Coronary artery (tissue), 2 donors: Measurements from ENCODE around the gene PIGV.
"Not testable (repeated sequence)": the region's sequence is repeated elsewhere in the genome, so short reads cannot be mapped to it uniquely, and the experiment has no call there.

ENCODE experiments used
- DNase-seq: peaks from one replicate; pipeline ENCODE4 v3.0.0-alpha.2; 2017; ENCODE audit warnings: low spot score
- H3K27ac ChIP-seq, 2 donors: fragments of 200-600 bp; sonication (generic); one replicate each; pipeline ENCODE4 v1.5.1; 2016 to 2019
- H3K4me3 ChIP-seq: fragments of 200-600 bp; sonication (generic); 2 replicates; pipeline ENCODE4 v1.5.1; 2016; ENCODE audit warnings: mild to moderate bottlenecking, moderate library complexity
- TF ChIP-seq, protein P1 (sequence below): fragments of 200-600 bp; sonication (generic); IDR thresholded peaks from one replicate; pipeline ENCODE4 v1.5.1; 2019; ENCODE audit warnings: antibody characterized with exemption

PIGV gene

DNA sequence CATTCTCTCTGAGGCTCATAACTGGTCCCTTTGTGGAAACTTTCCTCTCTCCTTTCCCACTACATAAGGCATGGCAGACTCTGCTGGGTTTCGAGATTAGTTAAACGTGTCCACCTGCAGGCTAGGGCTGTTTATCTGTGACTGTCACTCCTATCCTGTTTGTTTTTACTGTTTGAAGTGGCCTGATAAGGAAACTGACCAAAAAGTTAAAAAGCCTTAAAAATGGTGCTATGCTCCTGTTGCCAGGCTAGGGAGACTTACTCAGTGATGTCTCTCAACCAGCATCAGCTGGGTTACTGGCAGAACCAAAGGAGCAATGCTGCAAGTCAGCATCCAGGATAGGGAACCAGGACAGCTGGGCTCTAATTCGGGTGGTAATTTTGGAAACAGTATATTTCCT is 3.9 kb downstream of the PIGV start:
- TF ChIP-seq, protein P1, sequence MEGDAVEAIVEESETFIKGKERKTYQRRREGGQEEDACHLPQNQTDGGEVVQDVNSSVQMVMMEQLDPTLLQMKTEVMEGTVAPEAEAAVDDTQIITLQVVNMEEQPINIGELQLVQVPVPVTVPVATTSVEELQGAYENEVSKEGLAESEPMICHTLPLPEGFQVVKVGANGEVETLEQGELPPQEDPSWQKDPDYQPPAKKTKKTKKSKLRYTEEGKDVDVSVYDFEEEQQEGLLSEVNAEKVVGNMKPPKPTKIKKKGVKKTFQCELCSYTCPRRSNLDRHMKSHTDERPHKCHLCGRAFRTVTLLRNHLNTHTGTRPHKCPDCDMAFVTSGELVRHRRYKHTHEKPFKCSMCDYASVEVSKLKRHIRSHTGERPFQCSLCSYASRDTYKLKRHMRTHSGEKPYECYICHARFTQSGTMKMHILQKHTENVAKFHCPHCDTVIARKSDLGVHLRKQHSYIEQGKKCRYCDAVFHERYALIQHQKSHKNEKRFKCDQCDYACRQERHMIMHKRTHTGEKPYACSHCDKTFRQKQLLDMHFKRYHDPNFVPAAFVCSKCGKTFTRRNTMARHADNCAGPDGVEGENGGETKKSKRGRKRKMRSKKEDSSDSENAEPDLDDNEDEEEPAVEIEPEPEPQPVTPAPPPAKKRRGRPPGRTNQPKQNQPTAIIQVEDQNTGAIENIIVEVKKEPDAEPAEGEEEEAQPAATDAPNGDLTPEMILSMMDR: no peak
- no peak overlapping the region for H3K4me3 ChIP-seq
- H3K27ac ChIP-seq: no peak overlapping the region
- no peak for DNase-seq

DNA sequence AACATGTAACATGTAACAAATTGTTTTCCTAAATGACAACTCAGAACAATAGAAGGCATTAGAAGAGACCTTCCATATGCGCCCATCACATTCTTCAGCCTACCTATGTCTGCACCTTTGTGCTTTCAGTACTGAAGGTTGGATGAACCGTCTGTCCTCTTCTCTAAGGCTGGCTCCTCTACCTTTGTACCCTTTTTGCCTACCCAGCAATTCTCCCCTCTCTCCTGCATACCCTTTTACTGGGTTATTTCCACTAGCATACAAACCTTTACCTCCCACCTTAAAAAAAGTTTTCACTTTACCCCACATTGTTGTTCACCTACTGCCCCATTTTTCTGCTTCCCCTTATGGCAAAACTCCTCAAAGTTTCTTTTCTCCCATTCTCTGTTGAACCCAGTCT is 5.2 kb downstream of the PIGV start:
- TF ChIP-seq, protein P1: no peak
- DNase-seq: no peak
- Histone ChIP-seq H3K4me3 (no peak overlapping the region), H3K27ac (no peak overlapping the region)

DNA sequence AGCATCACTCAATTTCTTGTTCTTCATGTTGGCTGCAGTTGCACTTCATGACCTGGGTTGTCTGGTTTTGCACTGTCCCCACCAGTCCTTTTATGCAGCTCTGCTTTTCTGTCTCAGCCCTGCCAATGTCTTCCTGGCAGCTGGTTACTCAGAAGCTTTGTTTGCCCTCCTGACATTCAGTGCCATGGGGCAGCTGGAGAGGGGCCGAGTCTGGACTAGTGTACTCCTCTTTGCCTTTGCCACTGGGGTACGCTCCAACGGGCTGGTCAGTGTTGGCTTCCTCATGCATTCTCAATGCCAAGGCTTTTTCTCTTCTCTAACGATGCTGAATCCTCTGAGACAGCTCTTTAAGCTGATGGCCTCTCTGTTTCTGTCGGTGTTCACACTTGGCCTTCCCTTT is 6.6 kb downstream of the PIGV start:
- no peak for DNase-seq
- H3K4me3 ChIP-seq: no peak overlapping the region
- H3K27ac ChIP-seq: no peak overlapping the region
- TF ChIP-seq, protein P1: no peak

DNA sequence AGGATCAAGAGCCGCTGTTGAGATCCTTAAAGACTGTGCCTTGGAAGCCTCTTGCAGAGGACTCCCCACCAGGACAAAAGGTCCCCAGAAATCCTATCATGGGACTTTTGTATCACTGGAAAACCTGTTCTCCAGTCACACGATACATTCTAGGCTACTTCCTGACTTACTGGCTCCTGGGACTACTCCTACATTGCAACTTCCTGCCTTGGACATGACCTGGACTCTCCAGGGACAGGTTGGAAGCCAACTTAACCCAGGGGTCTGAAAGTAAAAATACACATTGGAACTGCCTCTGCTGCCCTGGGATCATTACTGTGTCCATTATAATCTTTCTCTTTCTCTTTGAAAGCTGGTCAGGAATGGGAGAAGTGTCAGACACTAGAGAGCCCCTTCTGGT is 9.9 kb downstream of the PIGV start:
- Histone ChIP-seq H3K27ac (no peak overlapping the region), H3K4me3 (no peak overlapping the region)
- TF ChIP-seq, protein P1: no peak
- DNase-seq: no peak

DNA sequence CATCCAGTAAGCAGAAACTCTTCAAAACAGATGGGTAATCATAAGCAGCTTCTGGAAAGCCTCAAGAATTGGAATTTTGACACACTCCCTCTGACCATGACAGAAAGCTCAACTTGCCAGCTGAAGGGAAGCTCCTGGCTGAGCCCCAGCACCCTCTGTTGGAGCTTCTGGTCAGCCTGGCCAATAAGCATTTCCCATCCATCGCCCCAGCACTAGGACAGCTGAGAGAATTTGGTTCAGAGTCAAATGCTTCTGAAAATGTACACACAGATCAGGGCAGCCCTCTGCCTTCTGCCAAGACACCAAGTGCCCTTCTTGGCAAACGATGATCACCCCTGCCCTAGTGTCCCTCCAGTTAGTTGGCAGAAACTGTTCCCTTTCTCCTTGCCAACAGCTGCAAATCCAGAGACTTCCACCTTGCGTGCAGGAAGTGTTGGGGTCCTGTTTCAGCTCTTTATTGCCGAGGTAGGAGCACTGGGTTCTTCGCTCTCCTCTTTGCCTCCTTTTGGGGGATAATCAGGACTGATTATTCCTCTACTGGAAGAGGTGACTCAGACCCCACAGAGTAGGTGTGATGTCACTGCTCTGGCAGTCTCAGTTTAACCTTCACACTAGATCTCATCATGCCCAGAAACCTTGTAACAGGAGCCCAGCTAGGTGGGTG is 11.9 kb downstream of the PIGV start:
- TF ChIP-seq, protein P1: no peak
- H3K27ac ChIP-seq: peak overlapping the region; percentile 16 to 64
- peak overlapping the region; percentile 33 for H3K4me3 ChIP-seq
- no peak for DNase-seq

DNA sequence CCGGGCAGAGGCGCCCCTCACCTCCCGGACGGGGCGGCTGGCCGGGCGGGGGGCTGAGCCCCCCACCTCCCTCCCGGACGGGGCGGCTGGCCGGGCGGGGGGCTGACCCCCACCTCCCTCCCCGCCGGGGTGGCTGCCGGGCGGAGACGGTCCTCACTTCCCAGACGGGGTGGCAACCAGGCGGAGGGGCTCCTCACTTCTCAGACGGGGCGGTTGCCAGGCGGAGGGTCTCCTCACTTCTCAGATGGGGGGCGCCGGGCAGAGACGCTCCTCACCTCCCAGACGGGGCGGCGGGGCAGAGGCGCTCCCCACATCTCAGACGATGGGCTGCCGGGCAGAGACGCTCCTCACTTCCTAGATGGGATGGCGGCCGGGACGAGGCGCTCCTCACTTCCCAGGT is 16.2 kb downstream of the PIGV start:
- DNase-seq, H3K27ac ChIP-seq, H3K4me3 ChIP-seq: not testable (repeated sequence)

DNA sequence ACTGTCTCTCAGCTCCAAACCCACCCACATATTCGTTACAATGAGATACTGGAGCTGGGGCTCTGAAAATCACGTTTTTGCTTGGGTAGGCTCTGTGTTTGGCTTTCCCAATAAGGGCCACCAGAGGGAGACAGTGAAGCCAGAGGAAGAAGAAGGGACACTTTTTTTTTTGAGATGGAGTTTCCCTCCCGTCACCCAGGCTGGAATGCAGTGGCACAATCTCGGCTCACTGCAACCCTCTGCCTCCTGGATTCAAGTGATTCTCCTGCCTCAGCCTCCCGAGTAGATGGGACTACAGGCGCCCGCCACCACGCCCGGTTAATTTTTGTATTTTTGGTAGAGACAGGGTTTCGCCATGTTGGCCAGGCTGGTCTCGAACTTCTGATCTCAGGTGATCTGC is 22.4 kb downstream of the PIGV start:
- not testable (repeated sequence) for DNase-seq, H3K27ac ChIP-seq, H3K4me3 ChIP-seq
- TF ChIP-seq, protein P1: peak; percentile 63
